Activated naive CD8-positive, alpha-beta T cell (primary cell): Measurements from ENCODE around the gene PLEK.
"Not testable (repeated sequence)": the region's sequence is repeated elsewhere in the genome, so short reads cannot be mapped to it uniquely, and the experiment has no call there.

Experiments
- H3K27ac Mint-ChIP-seq: one replicate; pipeline ENCODE4 v1.8.0; 2021; ENCODE audit warnings: mixed read lengths
- H3K27me3 Mint-ChIP-seq: one replicate; pipeline ENCODE4 v1.8.0; 2021; ENCODE audit warnings: mixed read lengths
- H3K36me3 Mint-ChIP-seq: one replicate; pipeline ENCODE4 v1.8.0; 2021; ENCODE audit warnings: mixed read lengths
- H3K4me1 Mint-ChIP-seq: one replicate; pipeline ENCODE4 v1.8.0; 2021; ENCODE audit warnings: low read depth, mixed read lengths
- H3K4me3 Mint-ChIP-seq: one replicate; pipeline ENCODE4 v1.8.0; 2021; ENCODE audit warnings: mild to moderate bottlenecking, mixed read lengths
- H3K9me3 Mint-ChIP-seq: one replicate; pipeline ENCODE4 v1.8.0; 2021; ENCODE audit warnings: low read depth, mixed read lengths

The PLEK gene

DNA sequence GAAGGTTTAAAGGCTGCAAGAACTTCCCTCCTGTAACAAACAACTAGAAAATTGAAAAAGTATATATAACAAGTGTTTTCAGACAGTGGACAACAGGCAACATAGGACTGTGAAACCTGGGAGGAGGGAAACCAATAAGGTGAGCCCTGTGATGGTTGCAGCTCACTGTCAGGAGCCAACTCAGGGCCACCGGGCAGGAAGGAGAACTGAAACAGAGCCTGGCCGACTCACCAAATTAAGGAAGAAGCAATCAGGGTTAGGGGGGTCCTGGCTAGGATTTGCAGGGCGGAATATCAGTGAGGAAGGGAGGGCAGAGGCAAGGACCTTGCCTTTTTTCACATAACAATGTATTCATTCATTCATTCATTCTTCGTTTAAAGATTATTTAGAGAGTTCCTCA lies 23.5 kb upstream of the PLEK start:
- H3K27me3 Mint-ChIP-seq: peaks cover 24% of the 10 kb centered on the region
- H3K36me3 Mint-ChIP-seq: no peaks in the 10 kb centered on the region
- no peak overlapping the region for H3K4me3 Mint-ChIP-seq
- H3K9me3 Mint-ChIP-seq: no peaks in the 10 kb centered on the region
- H3K4me1 Mint-ChIP-seq: no peaks in the 10 kb centered on the region
- no peak overlapping the region for H3K27ac Mint-ChIP-seq

DNA sequence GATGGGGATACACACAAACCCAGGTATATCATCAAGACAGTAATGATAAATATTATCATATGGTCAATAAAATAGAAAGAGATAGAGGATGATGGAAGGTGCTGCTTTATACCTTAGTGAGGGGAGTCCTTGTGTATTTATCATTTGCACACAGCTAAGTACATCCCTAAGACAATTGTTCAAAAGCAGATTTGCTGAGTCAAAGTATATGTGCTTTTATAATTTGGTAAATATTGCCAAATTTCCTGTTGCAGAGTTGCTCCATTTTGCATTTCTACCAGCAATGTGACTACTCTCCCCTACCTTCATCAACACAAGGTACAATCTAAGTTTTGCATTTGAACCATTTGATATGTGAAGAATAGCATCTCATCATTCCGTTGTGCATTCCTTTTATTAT lies 22.6 kb upstream of the PLEK start:
- Mint-ChIP-seq H3K27me3 (peaks cover 24% of the 10 kb centered on the region), H3K27ac (no peak overlapping the region), H3K36me3 (no peaks in the 10 kb centered on the region), H3K4me1 (no peaks in the 10 kb centered on the region), H3K4me3 (no peak overlapping the region), H3K9me3 (no peaks in the 10 kb centered on the region)

DNA sequence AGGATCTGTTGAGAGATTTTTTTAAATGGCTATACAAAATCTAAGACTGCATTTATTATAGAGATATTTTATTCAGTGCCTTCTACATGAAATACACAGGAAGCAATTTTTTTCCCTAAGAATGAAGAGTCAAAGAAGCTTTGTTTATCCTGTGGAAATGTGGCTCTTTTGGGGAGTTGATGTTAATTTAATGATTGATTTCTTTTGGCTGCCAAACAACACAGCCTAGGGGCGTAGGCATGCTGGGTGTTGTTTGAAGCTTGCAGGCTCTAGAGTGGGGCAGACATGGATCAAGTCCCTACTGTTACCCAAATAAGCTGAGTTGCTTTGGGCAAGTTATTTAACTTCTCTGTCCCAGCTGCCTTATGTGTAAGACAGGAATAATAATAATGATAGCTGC lies 21.1 kb upstream of the PLEK start:
- peaks cover 24% of the 10 kb centered on the region for H3K27me3 Mint-ChIP-seq
- H3K36me3 Mint-ChIP-seq: no peaks in the 10 kb centered on the region
- H3K4me1 Mint-ChIP-seq: no peaks in the 10 kb centered on the region
- no peak overlapping the region for H3K4me3 Mint-ChIP-seq
- no peak overlapping the region for H3K27ac Mint-ChIP-seq
- no peaks in the 10 kb centered on the region for H3K9me3 Mint-ChIP-seq

DNA sequence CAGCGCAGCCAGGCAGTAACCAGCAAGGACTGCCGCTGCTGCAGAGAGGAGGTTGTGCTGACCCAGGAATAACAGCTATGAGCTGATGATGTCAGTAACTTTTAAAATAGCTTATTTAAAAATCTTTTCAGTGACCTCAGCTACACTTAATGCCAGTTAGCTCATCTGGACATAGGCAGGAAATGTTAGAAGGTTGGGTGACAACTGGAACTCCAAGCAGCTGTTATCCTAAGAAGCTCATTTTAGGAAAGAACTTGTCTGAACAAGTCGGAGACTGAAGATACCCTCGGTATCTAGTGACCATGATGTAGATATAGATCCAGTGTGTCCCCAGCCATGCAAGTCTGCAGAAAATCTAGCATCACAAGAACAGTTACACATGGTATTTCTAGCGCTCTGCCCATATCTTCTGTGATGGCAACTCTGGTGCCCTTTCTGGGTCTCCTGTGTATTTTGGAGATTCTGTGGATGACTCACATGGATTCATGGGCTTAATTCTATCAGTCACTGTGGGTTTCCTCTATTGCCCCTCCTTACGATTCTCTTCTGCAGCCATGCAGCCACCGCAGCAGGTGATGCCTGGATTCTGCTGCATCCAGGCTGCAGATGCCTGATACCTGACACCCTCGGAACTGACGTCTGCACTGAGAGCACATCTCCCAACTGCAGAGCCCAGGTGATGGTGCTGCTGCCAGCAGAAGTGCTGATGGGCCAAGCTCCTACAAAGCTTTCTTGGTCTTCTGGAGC lies 19.8 kb upstream of the PLEK start:
- peaks cover 24% of the 10 kb centered on the region for H3K27me3 Mint-ChIP-seq
- no peaks in the 10 kb centered on the region for H3K4me1 Mint-ChIP-seq
- no peaks in the 10 kb centered on the region for H3K9me3 Mint-ChIP-seq
- H3K4me3 Mint-ChIP-seq: no peak overlapping the region
- H3K27ac Mint-ChIP-seq: no peak overlapping the region
- no peaks in the 10 kb centered on the region for H3K36me3 Mint-ChIP-seq

DNA sequence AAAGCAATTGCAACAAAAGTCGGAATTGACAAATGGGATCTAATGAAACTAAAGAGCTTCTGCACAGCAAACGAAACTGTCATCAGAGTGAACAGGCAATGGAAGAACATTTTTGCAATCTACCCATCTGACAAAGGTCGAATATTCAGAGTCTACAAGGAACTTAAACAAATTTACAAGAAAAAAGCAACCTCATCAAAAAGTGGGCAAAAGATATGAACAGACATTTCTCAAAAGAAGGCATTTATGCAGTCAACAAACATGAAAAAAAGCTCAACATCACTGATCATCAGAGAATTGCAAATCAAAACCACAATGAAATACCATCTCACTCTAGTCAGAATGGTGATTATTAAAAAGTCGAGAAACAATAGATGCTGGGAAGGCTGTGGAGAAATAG lies 16.0 kb upstream of the PLEK start:
- H3K36me3 Mint-ChIP-seq, H3K27ac Mint-ChIP-seq, H3K4me3 Mint-ChIP-seq, H3K4me1 Mint-ChIP-seq, H3K9me3 Mint-ChIP-seq: not testable (repeated sequence)
- peaks cover 13% of the 10 kb centered on the region for H3K27me3 Mint-ChIP-seq

DNA sequence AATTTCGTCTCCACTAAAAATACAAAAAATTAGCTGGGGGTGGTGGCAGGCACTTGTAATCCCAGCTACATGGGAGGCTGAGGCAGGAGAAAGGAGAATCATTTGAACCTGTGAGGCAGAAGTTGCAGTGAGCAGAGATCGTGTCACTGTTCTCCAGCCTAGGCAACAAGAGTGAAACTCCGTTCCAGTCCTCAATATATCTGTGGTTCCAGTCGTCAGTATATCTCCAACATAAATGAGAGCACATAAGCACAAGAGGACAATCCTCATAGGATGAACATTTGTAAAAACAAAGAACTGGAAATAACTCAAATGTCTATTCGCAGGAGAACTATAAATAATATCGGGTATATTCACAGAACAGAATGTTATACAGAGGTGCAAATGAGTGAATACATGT lies 13.1 kb upstream of the PLEK start:
- Mint-ChIP-seq H3K36me3 (no peaks in the 10 kb centered on the region), H3K4me1 (no peaks in the 10 kb centered on the region), H3K9me3 (no peaks in the 10 kb centered on the region)

DNA sequence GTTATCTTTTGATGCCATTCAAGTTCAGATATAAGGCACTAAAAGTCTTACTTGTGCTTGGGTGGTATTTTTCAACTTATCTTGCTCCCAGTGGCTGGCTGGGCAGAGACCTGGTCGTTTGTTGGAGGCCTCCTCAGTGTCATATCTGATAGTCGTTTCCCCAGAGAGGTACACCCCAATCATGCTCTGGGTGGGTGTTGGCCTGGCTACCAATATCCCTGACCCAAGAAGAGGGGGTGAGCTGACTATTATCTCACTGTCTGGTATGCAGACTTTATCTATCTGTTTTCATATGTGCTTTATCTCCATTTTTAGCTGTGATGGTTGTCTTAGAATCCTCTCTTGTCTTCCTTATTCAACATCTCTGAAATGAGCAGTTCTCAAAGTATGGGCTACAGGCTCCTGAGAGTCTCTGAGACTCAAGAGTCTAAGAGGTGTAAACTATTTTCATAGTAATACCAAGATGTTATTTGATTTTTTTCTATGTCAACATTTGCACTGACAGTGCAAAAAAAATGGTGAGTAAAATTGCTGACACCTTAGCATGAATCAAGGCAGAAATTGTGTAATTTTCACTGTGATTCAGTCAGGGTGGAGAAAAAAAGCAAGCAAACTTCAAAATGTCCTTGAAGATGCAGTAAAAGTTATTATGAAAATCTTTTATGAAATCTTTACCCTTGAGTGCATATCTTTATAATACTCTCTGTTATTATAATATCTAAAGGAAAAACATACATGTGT lies 12.3 kb upstream of the PLEK start:
- Mint-ChIP-seq H3K36me3 (no peaks in the 10 kb centered on the region), H3K27me3 (peaks cover 5% of the 10 kb centered on the region)

More for the DNA sequence above, 13.1 kb upstream of the PLEK start:
- Mint-ChIP-seq H3K27me3 (peaks cover 5% of the 10 kb centered on the region), H3K4me3 (no peak overlapping the region), H3K27ac (no peak overlapping the region)

DNA sequence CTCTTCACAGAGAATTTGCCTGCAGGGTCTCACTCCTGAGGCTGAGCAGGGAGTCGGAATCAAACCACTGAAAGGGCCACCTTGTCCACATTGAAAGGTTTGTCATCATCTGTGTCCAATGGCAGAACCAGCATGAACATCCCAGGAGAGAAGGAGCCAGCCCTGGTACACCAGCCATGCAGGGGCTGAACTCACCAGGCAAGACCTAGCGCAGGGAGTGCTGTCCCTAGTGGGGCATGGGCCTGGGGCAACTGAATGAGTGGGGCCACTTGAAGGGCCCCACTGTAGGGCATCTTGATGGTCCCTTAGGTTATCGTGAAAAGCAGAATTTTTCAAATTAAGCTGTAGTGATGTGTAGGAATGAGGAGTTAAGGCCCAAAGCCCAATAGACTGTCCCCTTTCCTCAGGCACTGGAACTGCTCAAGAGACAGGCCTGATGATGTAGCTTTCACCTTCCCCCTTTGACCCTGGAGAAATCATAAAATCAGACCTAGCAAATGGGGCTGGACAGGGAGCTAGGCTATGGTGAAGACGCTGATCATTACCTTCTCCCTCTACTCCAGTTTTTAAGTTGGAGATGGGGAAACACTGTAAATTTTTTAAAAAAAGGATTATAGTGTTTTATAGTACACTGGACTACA lies 8.4 kb upstream of the PLEK start:
- Mint-ChIP-seq H3K27me3 (no peaks in the 10 kb centered on the region), H3K4me3 (no peak overlapping the region), H3K9me3 (no peaks in the 10 kb centered on the region), H3K36me3 (no peaks in the 10 kb centered on the region), H3K27ac (no peak overlapping the region), H3K4me1 (no peaks in the 10 kb centered on the region)

More for the DNA sequence above, 12.3 kb upstream of the PLEK start:
- H3K27ac Mint-ChIP-seq: no peak overlapping the region
- no peak overlapping the region for H3K4me3 Mint-ChIP-seq
- no peaks in the 10 kb centered on the region for H3K9me3 Mint-ChIP-seq
- H3K4me1 Mint-ChIP-seq: no peaks in the 10 kb centered on the region

DNA sequence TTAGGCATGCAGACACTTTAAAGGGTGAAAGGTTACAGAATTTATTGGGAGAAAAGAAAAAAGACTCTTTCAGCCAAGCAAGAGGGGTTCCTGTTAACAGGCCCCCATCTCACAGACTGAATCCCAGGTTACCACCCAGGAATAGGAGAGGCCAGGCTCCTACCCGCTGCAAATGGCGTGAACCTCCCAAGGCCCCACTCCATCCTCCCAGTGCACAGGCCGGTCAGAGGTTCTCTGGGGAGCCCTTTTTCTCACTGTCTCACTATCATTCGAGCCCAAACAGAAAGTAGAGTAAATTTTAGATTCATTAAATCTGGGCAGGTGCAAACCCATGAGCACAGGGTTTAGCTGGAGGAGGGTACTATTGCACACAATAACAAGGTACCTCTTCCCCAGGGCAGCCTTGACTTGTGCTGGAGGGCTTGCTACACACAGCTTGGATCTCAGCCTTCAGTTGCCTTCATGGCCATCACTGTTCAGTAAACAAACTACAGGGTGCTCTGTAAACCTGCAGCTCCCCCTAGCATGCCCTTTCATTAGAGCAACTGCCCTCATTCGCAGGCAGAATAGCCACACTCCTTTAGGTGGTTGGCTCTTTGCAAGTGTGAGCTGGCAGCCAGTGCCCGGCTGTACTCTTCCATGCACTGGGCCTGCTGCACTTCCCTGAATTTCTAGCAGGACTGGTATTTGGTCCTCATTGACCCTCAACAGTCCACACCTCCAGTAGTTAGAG lies 7.3 kb upstream of the PLEK start:
- H3K36me3 Mint-ChIP-seq: no peaks in the 10 kb centered on the region
- peaks cover 7% of the 10 kb centered on the region for H3K4me1 Mint-ChIP-seq
- no peak overlapping the region for H3K4me3 Mint-ChIP-seq
- H3K27me3 Mint-ChIP-seq: no peaks in the 10 kb centered on the region
- no peak overlapping the region for H3K27ac Mint-ChIP-seq
- H3K9me3 Mint-ChIP-seq: no peaks in the 10 kb centered on the region

DNA sequence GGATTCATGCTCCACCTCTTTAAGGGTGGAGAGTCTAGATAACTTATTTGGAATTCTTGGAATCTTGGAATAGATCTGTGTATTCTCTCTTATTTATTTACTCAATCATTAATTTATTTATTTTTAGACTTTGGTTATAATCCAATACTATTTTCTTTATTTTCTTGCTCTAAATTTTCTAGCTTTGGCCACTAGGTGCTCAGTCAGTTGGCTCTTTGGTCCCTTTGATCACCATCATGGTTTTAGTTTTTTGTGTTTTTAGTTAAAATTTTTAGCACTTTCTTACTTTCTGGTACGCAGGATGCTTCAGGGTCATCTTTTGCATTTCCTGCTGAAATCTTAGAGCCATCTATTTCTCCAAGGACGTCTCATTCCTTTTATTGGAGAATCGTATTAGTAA lies 5.2 kb upstream of the PLEK start:
- H3K4me3 Mint-ChIP-seq: no peak overlapping the region
- no peaks in the 10 kb centered on the region for H3K36me3 Mint-ChIP-seq
- H3K4me1 Mint-ChIP-seq: peaks cover 7% of the 10 kb centered on the region
- H3K27ac Mint-ChIP-seq: no peak overlapping the region
- no peaks in the 10 kb centered on the region for H3K27me3 Mint-ChIP-seq
- no peaks in the 10 kb centered on the region for H3K9me3 Mint-ChIP-seq

DNA sequence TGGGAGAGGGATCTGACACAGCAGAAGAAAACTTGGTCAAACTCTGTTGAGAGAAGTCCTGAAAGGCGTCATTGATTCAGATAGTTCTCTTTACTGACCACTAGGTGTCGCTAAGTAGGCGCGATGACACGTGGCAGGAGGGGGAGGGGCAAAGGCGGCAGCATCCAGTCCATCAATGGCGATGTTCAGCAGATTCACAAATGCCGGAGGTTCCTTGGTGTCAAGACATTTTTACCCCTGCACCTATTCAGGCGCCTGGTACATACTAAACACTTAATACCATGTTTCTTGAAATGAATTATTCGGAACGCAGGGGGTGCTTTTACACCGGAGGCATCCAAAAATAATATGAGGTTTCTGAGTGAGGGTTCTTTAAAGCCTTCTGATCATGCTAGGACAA lies 3.0 kb upstream of the PLEK start:
- peak overlapping the region; percentile 70 for H3K4me3 Mint-ChIP-seq
- H3K27ac Mint-ChIP-seq: peak overlapping the region; percentile 59
- no peaks in the 10 kb centered on the region for H3K9me3 Mint-ChIP-seq
- no peaks in the 10 kb centered on the region for H3K27me3 Mint-ChIP-seq
- peaks cover 7% of the 10 kb centered on the region for H3K4me1 Mint-ChIP-seq
- no peaks in the 10 kb centered on the region for H3K36me3 Mint-ChIP-seq

DNA sequence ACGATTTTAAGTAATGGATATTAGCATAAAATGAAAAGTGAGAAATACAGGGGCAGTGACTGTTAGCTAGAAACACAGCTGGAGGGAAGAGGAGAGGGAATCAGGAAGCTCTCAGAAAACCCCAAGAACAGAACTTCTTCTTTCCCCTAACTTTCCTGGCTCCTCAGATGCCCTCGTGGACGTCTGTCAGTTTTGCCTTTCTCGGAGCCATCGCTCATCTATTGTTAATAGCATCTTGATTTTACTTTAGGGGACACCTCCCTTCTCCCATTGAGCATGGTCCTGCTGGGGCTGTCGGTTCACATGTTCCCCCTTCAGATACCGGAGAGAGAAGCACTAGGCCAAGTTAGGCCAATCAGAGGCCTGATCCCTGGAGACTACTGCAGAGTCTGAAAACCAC lies 2.3 kb upstream of the PLEK start:
- no peaks in the 10 kb centered on the region for H3K27me3 Mint-ChIP-seq
- H3K4me3 Mint-ChIP-seq: no peak overlapping the region
- H3K27ac Mint-ChIP-seq: peak overlapping the region; percentile 13
- no peaks in the 10 kb centered on the region for H3K9me3 Mint-ChIP-seq
- H3K4me1 Mint-ChIP-seq: peaks cover 7% of the 10 kb centered on the region
- H3K36me3 Mint-ChIP-seq: no peaks in the 10 kb centered on the region

DNA sequence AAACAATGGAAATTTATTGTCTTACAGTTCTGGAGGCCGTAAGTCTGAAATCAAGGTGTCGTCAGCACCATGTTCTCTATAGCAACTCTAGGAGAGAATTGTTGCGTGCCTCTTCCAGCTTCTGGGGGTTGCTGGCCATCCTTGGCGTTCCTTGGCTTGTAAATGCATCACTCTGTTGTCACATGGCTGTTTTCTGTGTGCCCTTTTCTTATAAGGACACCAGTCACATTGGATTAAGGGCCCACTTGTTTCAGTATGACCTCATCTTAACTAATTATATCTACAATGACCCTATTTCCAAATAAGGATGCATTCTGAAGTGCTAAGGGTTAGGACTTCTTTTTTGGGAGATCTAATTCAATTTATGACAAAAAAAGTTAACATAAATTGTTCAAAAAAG lies 1.4 kb upstream of the PLEK start:
- Mint-ChIP-seq H3K27ac (no peak overlapping the region), H3K4me1 (peaks cover 7% of the 10 kb centered on the region), H3K36me3 (peaks cover 2% of the 10 kb centered on the region), H3K27me3 (no peaks in the 10 kb centered on the region), H3K4me3 (no peak overlapping the region), H3K9me3 (no peaks in the 10 kb centered on the region)

DNA sequence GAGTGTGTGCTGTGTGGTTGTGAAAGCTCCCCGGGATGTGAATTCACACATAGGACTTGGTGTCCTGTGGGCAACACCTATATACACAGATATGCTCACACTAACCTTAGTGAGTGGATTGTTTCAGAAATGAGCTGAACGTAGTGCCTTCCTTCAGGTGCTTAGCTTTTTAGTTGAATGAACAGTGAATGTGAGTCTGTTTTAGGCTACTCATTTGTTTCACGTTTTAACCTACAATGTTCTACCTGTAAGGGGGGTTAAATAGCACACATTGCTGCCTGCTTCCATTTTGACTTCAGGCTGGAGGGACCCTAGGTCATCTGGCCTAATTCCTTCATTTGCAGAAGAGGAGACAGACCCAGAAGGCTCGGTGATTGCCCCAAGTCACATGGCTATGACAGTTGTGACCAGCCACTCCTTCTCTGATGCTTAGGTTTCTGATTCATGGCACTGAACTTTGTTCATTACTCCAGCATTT lies 1.0 kb downstream of the PLEK start:
- H3K27ac Mint-ChIP-seq: no peak overlapping the region
- peaks cover 4% of the 10 kb centered on the region for H3K9me3 Mint-ChIP-seq
- H3K4me3 Mint-ChIP-seq: no peak overlapping the region
- no peaks in the 10 kb centered on the region for H3K27me3 Mint-ChIP-seq
- peaks cover 2% of the 10 kb centered on the region for H3K36me3 Mint-ChIP-seq
- H3K4me1 Mint-ChIP-seq: peaks cover 7% of the 10 kb centered on the region
